Right ventricle myocardium superior (tissue), 1 donor: ENCODE measurements around the gene RAET1G. TPM values are rescaled to one million over a fixed set of nuclear protein-coding genes. Genes with fewer than 3 reads are reported as not detected.
A peak's percentile ranks its signal among the peaks of the same experiment; 100 is the strongest.
"Not testable (repeated sequence)": the region's sequence is repeated elsewhere in the genome, so short reads cannot be mapped to it uniquely, and the experiment has no call there.

Source experiments
- ATAC-seq: fragments of 200-7000 bp; cut with Tn5 transposase; one replicate; pipeline ENCODE4 v1.9.1; 2020; ENCODE audit warnings: mild to moderate bottlenecking; ENCODE audit not compliant: poor library complexity
- DNase-seq: peaks from one replicate; pipeline ENCODE4 v3.0.0-alpha.2; 2020
- intact Hi-C: fragments of 100-400 bp; cut with DNase I; formaldehyde crosslinking; loops from one replicate; pipeline ENCODE4 v1.11.2; 2022
- total RNA-seq: library from RNA; stranded (reverse); fragmentation: NEBNext Ultra II Directional; extraction: Animal tissue kit (Norgen Biotek cat#: 25700); gene quantifications from one replicate; pipeline ENCODE4 v1.2.1, GENCODE V29; 2021
- donor health status: DM: no; HTN: yes; CAD: no; lungs with severe emphysema.

Gene RAET1G
- total RNA-seq, 1 donor from 2014 or later = not detected

- intact Hi-C loops, DNase-seq, ATAC-seq: not testable (repeated sequence)
These were observed 32.2 kb upstream of the RAET1G start for GRCh38 chr6:149954984-149955653.

- ATAC-seq, intact Hi-C loops, DNase-seq: not testable (repeated sequence)
These were observed 31.5 kb upstream of the RAET1G start for GRCh38 chr6:149954328-149954983.

GRCh38 chr6:149953934-149954327 is 31.0 kb upstream of the RAET1G start:
- DNase-seq, intact Hi-C loops, ATAC-seq: not testable (repeated sequence)

- intact Hi-C loops, DNase-seq, ATAC-seq: not testable (repeated sequence)
These were observed 30.5 kb upstream of the RAET1G start for GRCh38 chr6:149953390-149953789.

GRCh38 chr6:149951626-149952025 is 28.7 kb upstream of the RAET1G start:
- no peak for ATAC-seq

GRCh38 chr6:149951096-149951495 is 28.2 kb upstream of the RAET1G start:
- ATAC-seq (no peak), DNase-seq (no peak)
- intact Hi-C loops = no loop called here

More at GRCh38 chr6:149951626-149952025, 28.7 kb upstream of the RAET1G start:
- intact Hi-C loops = no loop called here
- DNase-seq = no peak

GRCh38 chr6:149950423-149950822 is 27.5 kb upstream of the RAET1G start:
- ATAC-seq = no peak
- intact Hi-C loops = no loop called here
- no peak for DNase-seq

- DNase-seq = no peak
- intact Hi-C loops = no loop called here
- no peak for ATAC-seq
These were observed 25.7 kb upstream of the RAET1G start for GRCh38 chr6:149948616-149949015.

- no peak for ATAC-seq
- DNase-seq = no peak
- intact Hi-C loops = no loop called here
These were observed 25.1 kb upstream of the RAET1G start for GRCh38 chr6:149948011-149948410.

GRCh38 chr6:149947533-149947932 is 24.6 kb upstream of the RAET1G start:
- ATAC-seq, DNase-seq, intact Hi-C loops: not testable (repeated sequence)

- ATAC-seq, intact Hi-C loops, DNase-seq: not testable (repeated sequence)
These were observed 23.7 kb upstream of the RAET1G start for GRCh38 chr6:149946631-149947030.

GRCh38 chr6:149945276-149945675 is 22.4 kb upstream of the RAET1G start:
- DNase-seq, intact Hi-C loops: not testable (repeated sequence)

GRCh38 chr6:149943321-149943720 is 20.4 kb upstream of the RAET1G start:
- DNase-seq, ATAC-seq, intact Hi-C loops: not testable (repeated sequence)

More at GRCh38 chr6:149945276-149945675, 22.4 kb upstream of the RAET1G start:
- ATAC-seq = not testable (repeated sequence)

GRCh38 chr6:149942461-149942829 is 19.5 kb upstream of the RAET1G start:
- DNase-seq (no peak), ATAC-seq (no peak)
- intact Hi-C loops = no loop called here

- DNase-seq (peak; percentile 91), ATAC-seq (peak; percentile 98)
- intact Hi-C loops = no loop called here
These were observed 18.9 kb upstream of the RAET1G start, which contains the start of gene ULBP2 for GRCh38 chr6:149941583-149942460. Gene ULBP2 (plus strand): TSS chr6:149942014. CDS start chr6:149942073, 59 bp downstream.

- ATAC-seq (no peak), DNase-seq (no peak)
- intact Hi-C loops = no loop called here
These were observed 17.7 kb upstream of the RAET1G start for GRCh38 chr6:149940672-149940982.

- no peak for DNase-seq
- no peak for ATAC-seq
- intact Hi-C loops = no loop called here
These were observed 17.2 kb upstream of the RAET1G start for GRCh38 chr6:149939909-149940671.

GRCh38 chr6:149939356-149939648 is 16.4 kb upstream of the RAET1G start:
- intact Hi-C loops = no loop called here
- no peak for ATAC-seq
- DNase-seq = no peak
